Measurements from ENCODE around the gene TP53BP2. TPM values are rescaled to one million over a fixed set of nuclear protein-coding genes. Genes with fewer than 3 reads are reported as not detected.

TP53BP2 gene
- total and polyA plus RNA-seq, 10 of the 15 experiments (the other 5 are each of a cell fraction or from before 2014, with no cell fraction given) = 1.6 to 13.7 (median 5.6) TPM

GRCh38 chr1:223732993-223733798 is 112.6 kb downstream of the TP53BP2 start:
- Histone ChIP-seq H3K4me3 (no peak overlapping the region), H4K20me1 (ENCODE audit: control insufficient read depth, insufficient read depth) (no peaks in the 10 kb centered on the region), H2AFZ (ENCODE audit: control insufficient read depth, low read depth, low read length) (no peak overlapping the region), H3K27me3 (replicated peaks in 1 of 2; ENCODE audit: control insufficient read depth in 2 of 2, insufficient read depth in 2 of 2, low read length in 1 of 2) (no peaks in the 10 kb centered on the region), H3K9ac (ENCODE audit: control insufficient read depth, insufficient read depth, low read length) (no peak overlapping the region), H3K4me1 (ENCODE audit: control insufficient read depth, insufficient read depth, low read length) (no peaks in the 10 kb centered on the region), H3K9me3 (replicated peaks; ENCODE audit: control insufficient read depth, insufficient read depth, low read length) (no peaks in the 10 kb centered on the region), H3K79me2 (ENCODE audit: control insufficient read depth, insufficient read depth, low read length) (no peaks in the 10 kb centered on the region), H3K4me2 (ENCODE audit: control insufficient read depth, insufficient read depth) (no peak overlapping the region), H3K36me3 (ENCODE audit: control insufficient read depth in 2 of 2, insufficient read depth in 2 of 2, low read length in 1 of 2) (no peaks in the 10 kb centered on the region), H3K27ac (ENCODE audit: control insufficient read depth, insufficient read depth) (no peak overlapping the region)
- DNase-seq (ENCODE audit: low read depth, low spot score) (no peak), FAIRE-seq (no peak), ATAC-seq (no peak)
- RAD21 ChIA-PET (ENCODE audit: unreplicated experiment) = no interaction called here
- in situ Hi-C loops (cut with MboI) (no loop called here), intact Hi-C loops (cut with micrococcal nuclease; ENCODE audit: unreplicated experiment) (no loop called here)
- BruUV-seq (replicated peaks) = no TSS peak
- 74% methylated on average over 6 of the region's 6 CpGs for WGBS (ENCODE audit: insufficient coverage, insufficient replicate concordance, low lambda C conversion rate, missing lambda C conversion rate)
- TF ChIP-seq ZBTB4 (CRISPR knock-in tag; IDR thresholded peaks at IDR 0.05) (no peak), SIN3A (IDR thresholded peaks at IDR 0.05; ENCODE audit: low read depth, low read length) (no peak), ZNF217 (IDR thresholded peaks at IDR 0.05) (no peak), LARP7 (IDR thresholded peaks at IDR 0.05) (no peak), EGR1 (IDR thresholded peaks at IDR 0.05; ENCODE audit: borderline replicate concordance in 1 of 2, low read depth in 2 of 2, low read length in 2 of 2) (no peak), CBX3 (IDR thresholded peaks at IDR 0.05; ENCODE audit: borderline replicate concordance, low read depth) (no peak), ELK1 (IDR thresholded peaks at IDR 0.05; ENCODE audit: low read depth, low read length) (no peak), POU2F2 (IDR thresholded peaks at IDR 0.05; ENCODE audit: borderline replicate concordance, low read depth, low read length) (no peak), BRCA1 (IDR thresholded peaks at IDR 0.05; ENCODE audit: low read depth, low read length) (no peak), TARDBP (IDR thresholded peaks at IDR 0.05; ENCODE audit: borderline replicate concordance) (no peak), HSF1 (IDR thresholded peaks at IDR 0.05; ENCODE audit: low read depth, low read length) (no peak), IRF5 (IDR thresholded peaks at IDR 0.05; ENCODE audit: borderline replicate concordance) (no peak), PKNOX1 (IDR thresholded peaks at IDR 0.05) (no peak), IKZF2 (IDR thresholded peaks at IDR 0.05) (no peak), JUNB (IDR thresholded peaks at IDR 0.05) (no peak), BCL11A (IDR thresholded peaks at IDR 0.05; ENCODE audit: low read depth, low read length) (no peak)
- CTCF ChIA-PET = interaction anchor here (2.6 kb wide), 1 partner anchor 16 kb away, joined by 8 read pairs; no protein-coding TSS in a partner anchor
- POLR2A ChIA-PET = no interaction called here
- SMC1A ChIA-PET (ENCODE audit: uncharacterized antibody, unreplicated experiment) = no interaction called here

Measured in GM12878 (cell line).